LoVo (cell line): ENCODE data around the gene CTNNA1.
"Not testable (repeated sequence)": the region's sequence is repeated elsewhere in the genome, so short reads cannot be mapped to it uniquely, and the experiment has no call there.

ENCODE experiments used
- DNase-seq: peaks from one replicate; pipeline ENCODE4 v3.0.0-alpha.2; 2016; ENCODE audit warnings: low spot score

CTNNA1 gene

DNA sequence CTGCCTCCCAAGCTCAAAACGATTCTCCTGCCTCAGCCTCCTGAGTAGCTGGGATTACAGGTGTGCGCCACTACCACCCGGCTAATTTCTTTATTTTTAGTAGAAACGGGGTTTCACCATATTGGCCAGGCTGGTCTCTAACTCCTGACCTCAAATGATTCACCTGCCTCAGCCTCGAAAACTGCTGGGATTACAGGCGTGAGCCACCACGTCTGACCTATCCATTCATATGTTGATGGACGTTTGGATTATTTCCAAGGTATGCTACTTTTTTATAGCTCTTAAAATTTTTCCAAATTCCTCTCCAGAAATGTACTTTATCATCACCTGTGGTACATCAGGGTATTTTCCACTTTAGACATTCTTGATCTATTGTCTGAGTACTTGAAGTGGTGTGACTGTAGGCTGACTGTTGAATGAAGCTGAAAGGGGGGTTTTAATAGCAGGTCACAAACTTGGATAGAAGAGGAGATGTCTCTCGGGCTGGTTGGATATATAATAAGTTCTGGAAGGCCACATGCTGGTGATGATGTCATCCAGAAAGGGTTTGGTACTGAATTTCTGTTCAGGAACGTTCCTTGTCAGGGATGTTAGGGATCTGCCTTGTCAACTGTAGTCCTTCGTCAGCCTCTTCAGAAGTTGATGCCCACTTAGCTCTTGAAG is 7.4 kb downstream of the CTNNA1 start:
- no peak for DNase-seq

DNA sequence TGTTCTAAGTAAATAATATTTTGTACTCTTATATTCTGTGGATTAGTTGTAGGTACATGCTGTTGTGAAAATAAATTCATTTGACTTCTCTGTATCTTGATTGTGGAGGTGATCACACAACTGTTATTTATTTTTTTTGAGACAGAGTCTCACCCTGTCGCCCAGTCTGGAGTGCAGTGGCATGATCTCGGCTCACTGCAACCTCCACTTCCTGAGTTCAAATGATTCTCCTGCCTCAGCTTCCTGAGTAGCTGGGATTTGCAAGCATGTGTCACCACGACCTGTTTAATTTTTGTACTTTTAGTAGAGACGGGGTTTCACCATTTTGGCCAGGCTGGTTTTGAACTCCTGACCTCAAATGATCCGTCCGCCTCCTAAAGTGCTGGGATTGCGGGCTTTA is 7.9 kb downstream of the CTNNA1 start:
- DNase-seq: not testable (repeated sequence)

DNA sequence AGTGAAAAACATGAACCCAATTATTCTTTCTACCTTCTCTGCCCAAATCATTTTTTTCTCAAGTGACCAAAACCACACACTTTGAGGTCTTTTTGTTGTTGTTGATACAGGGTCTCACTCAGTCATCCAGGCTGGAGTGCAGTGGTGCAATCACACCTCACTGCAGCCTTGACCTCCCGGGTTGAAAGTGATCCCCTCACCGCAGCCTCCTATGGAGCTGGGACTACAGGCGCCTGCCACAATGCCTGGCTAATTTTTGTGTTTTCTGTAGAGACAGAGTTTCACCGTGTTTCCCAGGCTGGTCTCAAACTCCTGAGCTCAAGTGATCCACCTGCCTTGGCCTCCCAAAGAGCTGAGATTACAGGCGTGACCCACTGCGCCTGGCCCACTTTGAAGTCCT is 8.4 kb downstream of the CTNNA1 start:
- not testable (repeated sequence) for DNase-seq

DNA sequence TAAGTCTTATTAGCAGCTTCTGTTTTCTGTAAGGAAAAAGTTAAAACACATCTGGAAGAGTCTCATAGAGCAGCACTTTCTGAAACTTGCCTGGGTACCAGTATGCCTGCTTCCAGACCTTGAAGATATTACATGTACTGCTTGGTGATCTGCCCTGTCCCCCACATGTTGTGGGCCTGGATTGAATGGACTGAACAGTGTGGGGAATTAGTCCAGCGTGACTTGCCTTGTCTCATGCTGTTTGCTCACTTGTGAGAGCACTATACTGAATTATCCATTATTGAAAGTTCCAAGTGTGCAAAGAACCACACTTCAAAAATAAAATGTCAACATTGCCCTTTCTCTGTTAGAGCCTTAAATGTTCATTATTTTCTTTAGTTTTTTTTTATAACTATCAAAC is 8.9 kb downstream of the CTNNA1 start:
- no peak for DNase-seq

DNA sequence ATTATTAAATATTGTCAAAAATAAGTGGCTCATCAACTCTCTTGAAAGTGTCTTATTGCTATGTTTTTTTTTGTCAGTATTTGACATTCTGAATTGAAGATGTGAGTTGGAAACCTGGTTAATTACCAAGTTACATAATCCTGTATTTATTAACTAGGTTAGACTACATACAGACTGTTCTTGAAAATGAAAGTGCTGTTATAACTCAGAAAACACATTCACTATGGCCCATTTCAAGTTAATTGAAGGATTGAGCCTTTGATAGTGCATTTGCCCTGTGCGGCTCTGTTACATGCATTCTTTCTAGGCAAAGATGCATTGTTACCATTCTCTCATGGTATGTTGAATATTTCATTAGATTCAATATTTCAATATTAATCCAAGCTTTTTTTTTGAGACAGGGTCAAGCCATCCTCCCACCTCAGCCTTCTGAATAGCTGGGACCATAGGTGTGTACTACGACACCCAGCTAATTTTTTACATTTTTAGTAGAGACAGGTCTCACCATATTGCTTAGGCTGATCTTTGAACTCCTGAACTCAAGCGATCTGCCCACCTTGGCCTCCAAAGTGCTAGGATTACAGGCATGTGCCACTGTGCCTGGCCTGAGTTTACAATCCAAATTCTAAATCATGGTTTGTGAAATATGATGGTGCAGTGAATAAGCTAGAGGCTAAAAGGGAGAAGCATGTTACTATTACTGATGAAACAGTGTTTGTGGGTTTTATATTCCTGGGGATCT is 10.0 kb downstream of the CTNNA1 start:
- DNase-seq: no peak

DNA sequence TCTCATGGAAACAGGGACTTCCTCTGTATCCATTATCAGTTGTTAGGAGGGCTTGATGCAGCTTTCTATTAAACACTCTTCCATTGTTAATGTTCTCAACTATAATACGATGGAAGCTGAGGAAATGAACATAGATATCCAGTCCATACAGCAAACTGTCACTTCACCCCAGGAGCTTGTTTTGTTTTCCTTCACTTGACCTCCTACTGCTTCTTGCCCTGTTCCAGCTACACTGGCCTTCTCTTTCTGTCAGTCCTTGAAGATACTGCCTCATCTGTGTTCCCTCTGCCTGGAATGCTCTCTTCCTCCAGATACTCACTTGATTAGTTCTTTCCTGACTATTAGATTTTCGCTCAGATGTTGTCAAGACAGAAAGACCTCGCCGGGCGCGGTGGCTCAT is 17.1 kb downstream of the CTNNA1 start:
- DNase-seq: no peak

DNA sequence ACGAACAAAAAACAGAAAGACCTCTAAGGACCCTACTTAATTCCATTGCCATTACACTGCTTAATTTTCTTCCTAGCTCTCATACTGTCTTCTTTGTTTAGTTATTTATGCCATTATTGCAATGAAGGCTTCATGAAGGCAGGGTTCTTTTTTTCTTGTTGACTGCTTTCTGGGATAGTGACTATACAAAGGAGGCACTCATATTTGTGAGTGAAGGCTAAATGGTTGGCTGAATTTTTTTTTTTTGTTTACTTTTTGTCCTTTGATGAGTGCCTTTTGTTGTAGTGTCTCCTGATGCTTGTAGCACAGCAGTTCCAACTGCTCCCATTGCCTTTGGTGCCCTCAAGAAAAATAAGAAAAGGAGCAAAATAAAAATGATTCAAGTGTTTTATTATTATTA is 17.8 kb downstream of the CTNNA1 start:
- no peak for DNase-seq

DNA sequence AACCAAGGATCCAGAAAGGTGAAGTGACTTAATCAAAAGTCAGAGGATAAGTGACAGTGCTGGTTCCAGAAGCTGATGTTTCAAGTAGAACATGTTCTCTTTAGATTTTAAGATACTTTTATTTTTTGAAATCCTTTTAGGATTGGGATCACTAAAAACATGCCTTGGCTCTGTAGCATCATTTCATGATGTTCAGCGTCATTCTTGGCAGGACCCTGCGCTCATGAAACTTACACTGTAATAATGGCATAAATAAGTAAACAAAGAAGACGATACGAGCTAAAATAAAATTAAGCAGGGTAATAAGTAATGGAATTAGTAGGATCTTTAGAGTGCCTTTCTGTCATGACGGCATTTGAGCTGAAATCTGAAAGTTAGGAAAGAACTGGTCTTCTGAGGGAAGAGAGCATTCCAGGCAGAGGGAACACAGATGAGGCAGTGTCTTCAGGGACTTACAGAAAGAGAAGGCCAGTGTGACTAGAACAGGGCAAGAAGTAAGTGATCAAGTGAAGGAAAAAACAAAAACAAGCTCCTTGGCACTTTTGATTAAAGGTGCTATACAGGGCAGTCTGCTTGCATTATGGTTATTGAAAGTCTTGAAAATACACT is 19.9 kb downstream of the CTNNA1 start:
- no peak for DNase-seq

DNA sequence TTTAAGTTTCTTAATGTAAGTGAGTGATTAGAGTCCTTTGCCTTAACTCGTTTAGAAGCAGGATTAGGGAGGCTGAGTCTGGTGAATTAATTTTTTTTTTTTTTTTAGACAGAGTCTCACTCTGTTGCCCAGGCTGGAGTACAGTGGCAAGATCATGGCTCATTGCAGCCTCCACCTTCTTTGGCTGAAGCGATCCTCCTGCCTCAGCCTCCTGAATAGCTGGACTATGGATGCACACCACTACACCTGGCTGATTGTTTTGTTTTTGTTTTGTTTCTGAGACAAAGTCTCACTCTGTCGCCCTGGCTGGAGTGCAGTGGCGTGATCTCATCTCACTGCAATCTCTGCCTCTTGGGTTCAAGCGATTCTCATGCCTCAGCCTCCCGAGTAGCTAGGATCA is 20.4 kb downstream of the CTNNA1 start:
- not testable (repeated sequence) for DNase-seq

DNA sequence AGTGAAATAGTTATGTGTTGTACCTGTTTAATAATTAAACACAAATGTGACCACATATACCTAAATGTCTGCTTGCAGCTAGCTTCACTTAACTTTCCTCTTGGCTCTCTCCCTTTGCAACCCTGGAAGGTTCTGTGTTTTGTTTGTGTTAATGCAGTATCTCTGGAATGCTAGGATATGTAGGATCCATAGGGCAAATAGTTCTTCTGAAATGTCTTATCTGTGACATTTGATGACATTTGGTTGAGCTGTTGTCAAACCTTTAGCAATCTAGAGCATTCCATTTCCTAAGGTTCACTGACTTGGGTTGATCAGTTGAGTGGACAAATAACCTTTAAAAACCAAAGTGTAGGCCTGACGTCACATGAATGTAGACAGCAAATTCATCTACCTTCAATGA is 21.8 kb downstream of the CTNNA1 start:
- no peak for DNase-seq

DNA sequence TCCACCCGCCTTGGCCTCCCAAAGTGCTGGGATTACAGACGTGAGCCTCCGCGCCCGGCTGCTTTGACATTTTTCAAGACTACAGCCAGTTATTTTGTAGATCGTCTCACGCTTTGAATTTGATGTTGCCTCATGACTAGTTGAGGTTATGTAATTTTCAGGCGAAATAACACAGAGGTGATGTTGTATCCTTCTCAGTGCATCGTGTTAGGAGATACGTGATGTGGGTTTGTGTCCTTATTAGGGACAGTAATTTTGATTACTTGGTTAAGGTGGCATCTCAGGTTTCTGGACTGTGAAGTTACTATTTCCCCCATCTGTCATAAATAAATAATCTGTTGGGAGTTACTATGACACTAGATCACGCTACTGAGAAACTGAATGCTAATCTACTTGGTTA is 25.0 kb downstream of the CTNNA1 start:
- no peak for DNase-seq

DNA sequence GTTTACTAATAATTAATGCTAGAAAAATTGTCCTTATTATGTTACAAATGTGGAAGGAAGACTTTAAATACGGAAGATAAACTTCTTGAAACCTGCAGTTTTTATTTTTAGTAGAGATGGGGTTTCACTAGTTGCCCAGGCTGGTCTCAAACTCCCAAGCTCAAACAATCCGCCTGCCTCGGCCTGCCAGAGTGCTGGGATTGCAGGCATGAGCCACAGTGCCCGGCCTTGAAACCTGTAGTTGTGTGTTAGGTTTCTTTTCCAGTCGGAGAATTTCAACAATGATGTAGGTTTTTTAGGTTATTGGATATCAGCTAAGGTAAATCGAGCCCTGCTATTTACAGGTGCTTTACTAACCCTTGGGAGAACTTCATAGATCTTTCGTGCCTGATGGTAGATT is 30.8 kb downstream of the CTNNA1 start:
- DNase-seq: no peak

DNA sequence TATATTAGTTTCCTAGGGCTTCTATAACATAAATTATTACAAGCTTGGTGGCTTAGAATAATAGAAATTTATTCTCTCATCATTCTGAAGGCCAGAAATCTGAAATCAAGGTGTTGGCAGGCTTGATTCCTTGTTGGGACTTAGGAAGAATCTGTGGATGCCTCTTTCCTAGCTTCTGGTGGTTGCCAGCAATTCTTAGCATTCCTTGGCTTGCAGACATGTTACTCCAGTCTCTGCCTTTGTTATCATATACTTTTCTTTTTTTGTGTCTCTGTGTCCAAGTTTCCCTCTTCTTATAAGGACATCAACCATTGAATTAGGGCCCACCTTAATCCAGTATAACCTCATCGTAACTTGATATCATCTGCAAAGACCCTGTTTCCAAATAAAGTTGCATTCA is 31.4 kb downstream of the CTNNA1 start:
- no peak for DNase-seq

DNA sequence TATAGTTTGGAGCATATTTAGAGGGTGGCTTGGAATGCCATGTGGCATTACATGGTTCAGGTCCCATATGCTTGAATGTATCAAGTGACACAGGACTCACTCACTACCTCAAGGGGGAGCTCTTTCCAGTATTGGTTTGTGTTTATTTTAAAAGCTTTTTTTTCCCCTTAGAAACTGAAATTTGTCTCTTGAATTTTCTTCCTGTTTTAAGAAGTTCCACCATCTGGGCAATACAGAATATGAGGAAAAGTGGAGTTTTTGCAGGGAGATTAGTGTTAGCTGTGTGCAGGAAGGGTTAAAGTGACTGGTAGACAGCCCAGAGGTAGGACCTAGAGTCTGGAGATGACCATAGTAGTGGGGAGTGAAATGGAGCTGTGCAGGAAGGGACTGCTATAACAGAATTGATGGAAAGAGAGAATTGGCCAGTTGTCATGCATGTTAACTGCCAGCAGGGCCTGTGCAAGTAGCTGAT is 36.6 kb downstream of the CTNNA1 start:
- DNase-seq: no peak

DNA sequence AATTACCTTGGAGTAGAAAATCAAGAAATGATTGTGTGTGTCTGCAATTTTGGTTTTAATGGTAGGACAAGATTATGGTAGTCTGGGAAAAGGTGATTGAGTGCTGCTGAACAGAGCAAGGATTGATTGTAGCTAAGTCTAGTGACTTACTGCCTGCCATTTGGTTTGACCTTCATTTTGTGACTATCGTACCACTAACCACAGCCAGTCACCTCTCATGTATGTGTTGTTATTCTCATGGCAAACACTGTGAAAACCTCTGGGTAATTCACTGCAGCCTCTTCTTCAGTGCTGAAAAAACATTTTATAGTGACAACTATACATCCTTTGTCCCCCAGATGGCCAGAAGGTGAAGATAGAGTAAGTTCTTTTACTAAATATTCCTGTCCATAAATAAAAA is 37.5 kb downstream of the CTNNA1 start:
- no peak for DNase-seq

DNA sequence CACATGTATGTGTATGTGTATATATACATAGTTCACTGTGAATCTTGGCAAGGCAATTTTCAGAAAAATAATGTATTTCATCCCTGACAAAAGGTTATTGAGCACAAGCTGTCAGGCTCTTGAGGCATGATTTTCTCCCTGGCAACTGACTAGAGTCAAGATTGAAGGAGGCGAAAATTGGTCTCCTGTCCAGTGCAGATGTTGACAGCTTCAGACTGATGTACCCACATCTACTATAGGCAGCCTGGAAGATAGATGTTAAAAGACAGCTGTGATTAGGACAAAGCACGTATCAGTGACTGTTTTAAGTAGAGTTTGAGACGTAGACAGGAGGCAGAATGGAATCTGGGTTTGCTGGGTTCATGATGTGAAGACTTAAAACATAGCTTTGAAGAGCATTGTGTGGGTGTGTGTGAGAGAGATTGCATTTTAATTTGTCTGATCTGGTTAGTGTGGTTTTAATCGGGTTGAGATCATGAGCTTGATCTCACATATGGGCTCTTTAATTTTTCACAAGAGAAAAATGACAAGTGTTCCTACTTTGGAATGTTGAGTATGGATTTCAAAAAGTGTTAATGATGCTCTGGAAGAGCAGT is 39.1 kb downstream of the CTNNA1 start:
- DNase-seq: no peak

DNA sequence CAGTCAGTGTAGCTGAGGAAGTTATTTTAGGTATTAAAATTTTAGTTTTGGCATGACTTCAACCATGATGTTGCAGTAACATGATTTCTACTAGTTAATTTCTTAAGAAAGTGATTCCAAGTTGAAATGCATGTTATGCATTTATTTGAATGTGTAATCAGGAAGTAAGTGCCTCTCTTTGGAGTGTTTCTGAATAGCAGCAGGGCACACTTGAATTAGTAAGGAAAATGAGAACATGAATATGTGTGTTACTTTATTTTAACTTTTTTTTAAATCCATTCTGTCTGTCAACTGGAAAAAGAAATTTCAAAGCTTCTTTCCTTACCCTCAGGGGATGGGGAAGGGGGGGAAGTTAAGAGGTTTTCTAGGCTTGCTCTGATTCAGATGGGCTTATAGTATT is 40.4 kb downstream of the CTNNA1 start:
- no peak for DNase-seq

DNA sequence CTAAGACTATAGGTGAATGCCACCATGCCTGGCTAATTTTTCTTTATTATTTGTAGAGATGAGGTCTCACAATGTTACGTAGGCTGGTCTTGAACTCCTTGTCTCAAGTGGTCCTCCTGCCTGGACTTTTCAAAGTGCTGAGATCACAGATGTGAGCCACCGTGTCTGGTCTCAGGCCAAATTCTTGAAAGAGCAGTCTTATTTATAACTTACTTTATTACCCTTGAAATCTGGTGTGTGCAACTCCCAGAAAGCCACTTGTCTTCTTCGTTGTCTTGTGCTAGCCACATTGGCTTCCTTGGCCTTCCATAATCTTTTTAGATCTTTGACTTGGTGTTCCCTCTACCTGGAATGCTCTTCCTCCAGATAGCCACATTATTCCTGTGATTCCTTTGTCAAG is 50.1 kb downstream of the CTNNA1 start:
- no peak for DNase-seq

DNA sequence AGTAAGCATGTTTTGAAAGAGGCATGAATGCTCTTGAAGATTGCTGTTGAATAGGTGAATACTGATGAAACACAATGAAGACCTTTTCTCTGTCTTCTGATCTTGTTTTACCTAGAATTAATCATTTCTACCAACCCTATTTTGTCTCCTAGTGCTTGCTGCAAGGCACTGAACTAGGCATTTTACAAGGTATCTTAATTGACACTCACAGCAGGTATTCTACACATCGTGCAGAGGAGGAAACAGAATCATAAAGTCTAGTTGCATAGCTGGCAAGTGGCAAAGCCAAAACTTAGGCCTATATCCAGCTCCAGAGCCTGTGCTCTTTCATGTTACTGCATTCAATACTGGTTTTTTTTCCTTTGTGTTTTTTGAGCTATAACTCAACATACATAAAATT is 50.7 kb downstream of the CTNNA1 start:
- no peak for DNase-seq

DNA sequence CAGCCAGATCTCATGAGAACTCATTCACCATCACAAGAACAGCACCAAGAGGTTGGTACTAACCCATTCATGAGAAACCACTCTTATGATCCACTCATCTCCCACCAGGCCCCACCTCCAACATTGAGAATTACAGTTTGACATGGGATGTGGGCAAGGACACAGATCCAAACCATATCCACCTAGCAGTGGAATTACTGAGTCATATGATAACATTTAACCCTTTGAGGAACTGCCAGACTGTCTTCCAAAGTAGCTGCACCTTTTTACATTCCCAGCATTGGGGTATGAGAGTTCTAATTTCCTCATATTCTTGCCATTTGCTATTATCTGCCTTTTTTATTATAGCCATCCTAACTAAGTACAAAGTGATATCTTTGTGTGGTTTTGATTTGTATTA is 51.9 kb downstream of the CTNNA1 start:
- no peak for DNase-seq

DNA sequence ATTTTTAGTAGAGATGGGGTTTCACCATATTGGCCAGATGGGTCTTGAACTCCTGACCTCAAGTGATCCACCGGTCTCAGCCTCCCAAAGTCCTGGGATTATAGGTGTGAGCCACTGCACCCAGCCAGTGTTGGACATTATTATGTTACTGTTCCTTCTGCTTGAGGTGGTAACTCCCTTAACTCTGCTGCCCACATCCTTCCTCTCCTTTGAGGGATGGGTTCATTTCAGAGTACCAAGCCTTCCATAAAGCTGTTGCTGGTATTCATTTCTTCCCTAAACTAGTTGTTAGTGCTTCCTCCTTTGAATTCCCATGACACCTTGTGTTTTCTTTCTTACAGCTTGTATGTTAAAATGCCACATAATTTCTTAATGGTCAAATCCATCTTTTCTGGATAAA is 54.0 kb downstream of the CTNNA1 start:
- no peak for DNase-seq

DNA sequence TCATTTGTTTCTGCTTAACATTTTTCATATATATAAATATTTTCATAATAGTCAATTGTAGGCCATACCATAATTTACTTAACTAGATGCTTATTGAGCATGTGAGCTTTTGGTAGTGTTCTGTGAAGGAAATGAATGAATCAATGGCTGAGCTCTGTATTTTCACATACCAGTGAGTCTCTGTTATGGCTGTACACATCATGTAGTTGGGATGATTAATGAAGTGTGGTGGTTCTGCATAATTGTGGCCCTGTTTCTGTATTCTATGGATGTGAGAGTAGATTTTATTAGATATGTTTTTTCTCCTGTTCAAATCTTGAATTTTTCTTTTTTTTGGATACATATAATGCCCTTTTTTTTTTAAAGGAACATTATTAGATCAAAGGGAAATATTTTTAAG is 56.2 kb downstream of the CTNNA1 start:
- DNase-seq: no peak

DNA sequence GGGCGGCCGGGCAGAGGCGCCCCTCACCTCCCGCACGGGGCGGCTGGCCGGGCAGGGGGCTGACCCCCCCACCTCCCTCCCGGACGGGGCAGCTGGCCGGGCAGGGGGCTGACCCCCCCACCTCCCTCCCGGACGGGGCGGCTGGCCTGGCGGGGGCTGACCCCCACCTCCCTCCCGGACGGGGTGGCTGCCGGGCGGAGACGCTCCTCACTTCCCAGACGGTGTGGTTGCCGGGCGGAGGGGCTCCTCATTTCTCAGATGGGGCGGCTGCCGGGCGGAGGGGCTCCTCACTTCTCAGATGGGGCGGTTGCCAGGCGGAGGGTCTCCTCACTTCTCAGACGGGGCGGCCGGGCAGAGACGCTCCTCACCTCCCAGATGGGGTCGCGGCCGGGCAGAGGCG is 57.6 kb downstream of the CTNNA1 start:
- not testable (repeated sequence) for DNase-seq
